Dedifferentiated amniotic fluid mesenchymal stem cell (primary cell): Measurements from ENCODE around the gene SLC46A3.
"Not testable (repeated sequence)": the region's sequence is repeated elsewhere in the genome, so short reads cannot be mapped to it uniquely, and the experiment has no call there.

Experiments used
- DNase-seq: peaks from one replicate; pipeline ENCODE4 v3.0.0-alpha.2; 2016; ENCODE audit errors: extremely low spot score

SLC46A3 gene, protein sequence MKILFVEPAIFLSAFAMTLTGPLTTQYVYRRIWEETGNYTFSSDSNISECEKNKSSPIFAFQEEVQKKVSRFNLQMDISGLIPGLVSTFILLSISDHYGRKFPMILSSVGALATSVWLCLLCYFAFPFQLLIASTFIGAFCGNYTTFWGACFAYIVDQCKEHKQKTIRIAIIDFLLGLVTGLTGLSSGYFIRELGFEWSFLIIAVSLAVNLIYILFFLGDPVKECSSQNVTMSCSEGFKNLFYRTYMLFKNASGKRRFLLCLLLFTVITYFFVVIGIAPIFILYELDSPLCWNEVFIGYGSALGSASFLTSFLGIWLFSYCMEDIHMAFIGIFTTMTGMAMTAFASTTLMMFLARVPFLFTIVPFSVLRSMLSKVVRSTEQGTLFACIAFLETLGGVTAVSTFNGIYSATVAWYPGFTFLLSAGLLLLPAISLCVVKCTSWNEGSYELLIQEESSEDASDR

DNA sequence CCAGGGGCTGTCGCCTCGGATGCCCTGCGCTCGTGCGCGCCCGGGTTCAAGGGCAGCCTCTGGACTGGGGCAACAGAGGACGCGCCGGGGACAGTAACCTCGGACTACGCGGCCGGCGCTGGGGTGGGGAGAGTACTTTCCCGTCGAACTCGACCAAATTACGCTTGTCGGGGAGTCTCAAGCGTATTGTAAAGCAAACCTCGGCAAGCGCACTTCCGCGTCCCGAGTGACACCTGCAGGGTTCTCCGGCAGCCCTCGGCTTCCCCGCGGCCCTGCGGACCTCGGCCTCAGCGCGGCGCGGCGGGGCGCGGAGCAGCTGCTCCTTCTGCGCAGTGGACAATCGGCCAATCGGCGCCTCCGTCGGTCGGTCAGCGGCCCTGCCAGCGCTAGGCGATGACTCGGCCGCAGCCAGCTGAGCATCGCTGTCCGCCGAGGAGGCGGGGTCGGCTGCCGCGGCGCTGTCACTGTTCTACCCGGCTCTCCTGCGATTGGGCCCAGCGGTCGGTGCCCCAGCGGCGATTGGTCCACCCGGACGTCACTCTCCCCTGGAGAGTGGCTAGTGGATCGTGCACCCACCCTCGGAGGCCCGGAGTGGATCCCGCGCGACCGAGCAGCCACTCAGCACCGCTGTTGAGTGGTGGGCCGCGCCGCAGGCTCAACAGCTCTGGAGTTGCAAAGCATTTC is at the start of gene SLC46A3:
TSS of gene SLC46A3 (minus strand) at position 428 of the 684 bp plus-strand sequence. CDS start 972 bp downstream, outside the sequence.
- DNase-seq: peak; percentile 97

DNA sequence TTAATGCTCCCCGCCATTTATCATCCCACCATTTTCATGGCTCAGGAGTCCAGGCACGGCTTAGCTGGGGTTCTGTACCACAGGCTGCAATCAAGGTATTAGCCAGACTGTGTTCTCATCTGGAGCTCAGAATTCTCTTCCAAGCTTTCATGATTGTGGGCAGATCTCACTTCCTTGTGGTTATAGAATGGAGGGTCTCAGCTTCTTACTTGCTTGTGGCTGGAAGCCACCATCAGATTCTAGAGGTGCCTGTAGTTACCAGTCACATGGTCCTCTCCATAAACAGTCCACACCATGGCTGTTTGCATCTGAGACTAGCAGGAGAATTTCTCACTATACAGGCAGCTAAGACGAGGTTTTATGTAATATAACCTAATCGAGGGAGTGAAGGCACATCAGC is 45.1 kb upstream of the SLC46A3 start:
- no peak for DNase-seq

DNA sequence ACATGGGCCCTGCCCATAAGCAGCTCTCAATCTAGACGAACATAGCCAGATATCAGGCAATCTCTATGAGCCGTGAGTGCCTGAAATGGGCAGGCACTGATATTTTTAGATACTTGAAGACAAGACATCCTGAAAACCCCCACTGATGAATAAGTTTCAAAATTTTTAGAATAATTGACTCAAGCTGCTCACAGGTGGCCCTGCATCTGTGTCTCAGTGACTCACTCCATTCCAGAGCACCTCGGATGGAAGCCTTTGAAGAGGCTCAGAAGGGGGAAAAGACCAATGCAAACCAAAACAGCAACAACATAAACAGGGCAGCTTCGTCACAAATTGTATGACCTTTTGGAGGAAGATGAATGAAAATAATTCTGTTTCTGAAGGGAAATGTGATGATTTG is 42.8 kb upstream of the SLC46A3 start:
- no peak for DNase-seq

DNA sequence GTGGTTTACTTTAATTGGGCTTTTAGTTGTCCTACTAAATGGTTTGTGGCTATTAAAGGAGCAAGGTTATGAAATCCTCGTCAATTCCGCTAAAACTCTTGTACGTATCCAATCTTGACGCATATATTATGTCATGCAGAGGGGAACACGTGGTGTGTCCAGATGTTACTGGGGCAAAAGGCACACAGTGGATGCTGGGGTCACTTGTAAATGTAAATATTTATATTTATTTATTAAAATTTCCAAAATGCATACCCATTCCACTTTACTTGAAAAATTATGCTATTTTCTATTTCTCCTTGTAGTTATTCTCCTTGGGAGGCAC is 36.7 kb upstream of the SLC46A3 start:
- no peak for DNase-seq

DNA sequence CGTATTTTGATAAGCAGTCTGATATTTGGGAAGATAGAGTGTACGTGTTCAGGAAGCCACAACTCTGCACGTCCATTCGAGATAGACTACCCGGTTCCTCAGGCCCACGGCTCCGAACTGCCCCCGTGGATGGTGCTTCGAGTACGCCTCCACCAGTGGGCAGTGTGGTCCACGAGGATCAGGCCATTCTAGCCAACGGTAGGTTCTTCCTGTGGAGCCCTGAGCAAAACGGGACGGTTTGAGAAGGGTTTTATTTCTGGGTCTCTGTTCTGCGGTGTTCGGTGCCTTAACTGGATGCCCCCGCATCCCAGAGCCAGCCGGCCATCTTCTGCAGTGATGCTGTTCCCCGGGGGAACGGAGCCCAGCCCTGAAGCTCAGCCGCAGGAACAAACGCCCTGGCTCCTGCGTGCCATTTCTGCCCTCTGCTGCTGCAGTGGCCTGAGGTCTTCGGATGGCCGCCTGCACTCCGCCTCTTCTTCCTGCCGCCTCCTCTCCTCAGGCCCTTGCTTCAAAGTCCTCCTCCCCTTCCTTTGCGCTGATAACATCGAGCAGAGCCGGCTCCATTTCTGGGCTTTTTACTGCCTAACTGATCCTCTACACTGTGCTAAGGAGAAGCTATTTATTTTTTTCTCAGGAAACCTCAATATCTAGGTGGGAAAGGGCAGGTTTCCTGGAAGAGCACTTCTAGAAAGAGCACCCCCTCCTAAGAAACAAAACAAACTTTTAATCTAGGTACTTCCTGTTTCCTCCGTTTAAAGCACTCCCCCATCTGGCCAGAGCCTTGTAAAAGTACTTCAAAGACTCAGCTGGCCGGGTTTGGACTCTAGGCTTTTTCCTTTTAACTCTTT is 36.2 kb upstream of the SLC46A3 start:
- DNase-seq: no peak

DNA sequence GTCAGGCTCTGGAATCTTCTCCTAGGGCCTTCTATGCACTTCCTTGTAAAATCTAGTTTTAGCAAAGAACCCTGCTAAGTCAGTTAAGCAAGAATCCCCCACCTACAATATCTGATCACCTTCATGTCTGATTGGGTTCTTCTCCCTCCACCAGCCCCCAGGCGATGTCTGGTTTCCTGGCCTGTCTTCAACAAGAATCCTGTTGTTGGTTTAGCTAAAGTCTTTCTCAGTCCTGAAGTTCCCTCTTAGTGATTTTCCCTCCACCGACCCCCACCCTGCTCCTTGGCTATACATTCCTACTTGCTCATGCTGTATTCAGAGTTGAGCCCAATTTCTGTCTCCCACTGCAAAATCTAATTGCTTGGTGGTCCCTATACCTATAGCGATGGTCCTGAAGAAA is 35.2 kb upstream of the SLC46A3 start:
- DNase-seq: peak; percentile 15

DNA sequence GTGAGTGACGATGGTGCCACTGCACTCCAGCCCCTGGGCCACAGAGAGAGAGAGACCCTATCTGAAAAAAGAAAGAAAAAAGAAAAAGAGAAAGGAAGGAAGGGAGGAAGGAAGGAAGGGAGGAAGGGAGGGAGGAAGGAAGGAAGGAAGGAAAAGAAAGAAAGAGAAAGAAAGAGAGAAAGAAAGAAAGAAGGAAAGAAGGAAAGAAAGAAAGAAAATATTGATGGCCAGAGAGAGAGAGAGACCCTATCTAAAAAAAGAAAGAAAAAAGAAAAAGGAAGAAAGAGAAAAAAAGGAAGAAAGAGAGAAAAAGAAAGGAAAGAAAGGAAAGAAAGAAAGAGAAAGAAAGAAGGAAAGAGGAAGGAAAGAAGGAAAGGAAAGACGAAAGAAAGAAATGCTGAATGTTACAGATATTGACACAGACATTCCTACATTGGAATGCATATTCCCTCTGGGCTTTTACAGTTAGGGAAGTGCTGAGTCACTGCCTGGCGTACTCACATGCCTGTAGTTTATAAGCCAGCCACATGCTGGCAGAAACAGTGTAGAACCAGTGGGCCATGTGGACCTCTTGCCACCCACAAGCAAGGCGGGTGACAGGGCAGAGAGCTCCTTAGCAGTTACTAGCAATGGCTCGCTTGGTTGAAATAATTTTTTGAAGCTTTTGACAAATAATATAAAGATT is 34.6 kb upstream of the SLC46A3 start:
- DNase-seq: peak; percentile 95

DNA sequence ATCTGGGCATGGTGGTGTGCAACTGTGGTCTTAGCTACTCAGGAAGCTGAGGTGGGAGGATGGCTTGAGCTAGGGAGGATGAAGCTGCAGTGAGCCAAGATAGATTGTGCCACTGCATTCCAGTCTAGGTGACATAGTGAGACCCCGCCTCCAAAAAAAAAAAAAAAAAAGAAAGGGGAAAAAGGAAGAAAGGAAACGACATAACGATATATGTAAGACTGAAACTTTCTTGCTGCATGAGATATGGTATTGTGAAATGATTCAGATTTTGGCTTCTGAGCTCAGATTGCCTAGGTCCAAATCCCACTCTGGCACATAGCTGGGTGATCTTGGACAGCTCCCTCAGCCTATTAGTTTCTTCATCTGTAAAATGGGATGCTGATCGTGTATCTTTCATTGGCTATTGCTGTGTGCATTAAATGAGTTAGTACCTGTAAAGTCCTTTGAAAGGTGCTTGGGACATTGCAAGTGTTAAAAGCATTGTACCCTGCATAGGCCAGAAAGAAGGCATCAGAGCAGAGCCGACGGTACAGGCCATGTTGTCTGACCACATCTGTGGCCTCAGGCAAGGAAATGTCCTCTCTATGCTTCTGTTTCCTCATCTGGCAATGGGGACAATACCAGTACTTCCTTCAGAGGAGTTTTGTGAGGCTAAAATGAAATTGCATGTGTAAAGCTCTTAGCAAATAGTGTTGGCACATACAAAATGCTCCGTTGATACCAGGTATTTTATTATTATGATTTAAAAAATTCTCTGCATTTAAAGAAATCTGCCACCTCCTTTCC is 32.6 kb upstream of the SLC46A3 start:
- no peak for DNase-seq

DNA sequence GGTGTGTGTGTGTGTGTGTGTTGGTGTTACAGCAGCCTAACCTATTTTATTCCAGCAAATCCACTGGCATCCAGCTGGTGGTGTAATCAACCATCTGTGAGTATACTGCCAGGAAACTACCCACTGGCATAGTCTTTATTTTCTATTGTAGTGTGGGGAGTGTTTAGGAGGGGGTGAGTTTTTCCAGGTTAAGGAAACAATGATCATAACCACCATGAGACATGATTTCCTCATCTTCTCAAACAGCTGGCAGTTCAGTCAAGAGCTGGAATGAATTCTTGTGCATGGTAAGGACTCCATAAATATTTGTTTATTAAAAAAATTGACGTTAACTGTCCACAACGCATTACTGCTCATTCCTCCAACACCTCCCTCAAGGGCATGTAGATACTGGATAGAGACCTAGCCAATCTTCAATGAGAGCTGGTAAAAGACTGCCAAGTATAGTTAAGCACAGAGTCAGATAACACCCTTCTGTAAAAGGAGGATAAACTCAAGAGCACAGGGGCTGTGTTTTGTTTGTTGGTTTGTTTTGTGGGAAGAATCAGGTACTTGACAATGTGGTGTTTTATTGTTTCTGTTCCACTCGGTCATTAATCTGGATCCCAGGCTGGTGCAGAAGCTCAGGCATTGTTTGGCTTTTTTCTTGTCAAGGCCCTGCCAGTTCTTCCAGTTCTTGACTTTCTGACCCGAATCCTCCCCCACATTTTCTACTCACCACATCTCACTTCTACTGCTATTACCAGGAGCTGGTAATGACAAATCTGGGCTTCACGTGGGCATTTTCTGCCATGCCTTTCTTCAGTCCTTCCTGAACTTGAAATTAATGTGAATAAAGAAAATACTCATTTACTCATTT is 31.6 kb upstream of the SLC46A3 start:
- no peak for DNase-seq

DNA sequence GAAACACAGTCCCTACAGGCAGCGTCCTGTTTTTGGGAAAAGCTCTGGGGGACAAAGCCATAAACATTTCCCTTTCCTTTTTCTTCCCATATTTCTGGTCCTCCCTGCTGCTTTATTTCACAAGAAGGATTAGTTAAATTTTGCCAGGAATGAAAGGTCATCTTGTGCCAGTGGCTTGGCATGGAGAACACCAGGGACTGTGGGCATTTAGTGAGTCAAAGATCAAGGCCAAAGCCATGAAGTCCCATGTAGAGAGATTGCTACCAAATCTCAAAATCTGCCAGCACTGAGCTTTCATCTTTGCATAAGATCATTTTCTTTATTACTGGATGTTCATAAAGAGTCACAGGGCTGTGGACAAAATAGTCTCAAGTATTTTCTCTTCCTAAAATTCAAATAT is 29.1 kb upstream of the SLC46A3 start:
- DNase-seq: no peak

DNA sequence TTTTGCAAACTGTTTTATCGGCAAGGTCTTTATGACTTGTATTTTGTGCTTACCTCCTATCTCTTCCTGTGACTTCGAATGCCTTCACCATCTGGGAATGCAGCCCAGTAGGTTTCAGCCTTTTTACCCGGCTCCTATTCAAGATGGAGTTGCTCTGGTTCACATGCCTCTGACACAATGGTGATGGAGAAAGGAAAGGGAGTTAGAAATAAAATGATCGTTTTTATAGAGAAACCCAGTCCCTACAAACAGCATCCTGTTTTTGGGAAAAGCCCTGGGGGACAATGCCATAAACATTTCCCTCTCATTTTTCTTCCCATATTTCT is 27.5 kb upstream of the SLC46A3 start:
- no peak for DNase-seq

DNA sequence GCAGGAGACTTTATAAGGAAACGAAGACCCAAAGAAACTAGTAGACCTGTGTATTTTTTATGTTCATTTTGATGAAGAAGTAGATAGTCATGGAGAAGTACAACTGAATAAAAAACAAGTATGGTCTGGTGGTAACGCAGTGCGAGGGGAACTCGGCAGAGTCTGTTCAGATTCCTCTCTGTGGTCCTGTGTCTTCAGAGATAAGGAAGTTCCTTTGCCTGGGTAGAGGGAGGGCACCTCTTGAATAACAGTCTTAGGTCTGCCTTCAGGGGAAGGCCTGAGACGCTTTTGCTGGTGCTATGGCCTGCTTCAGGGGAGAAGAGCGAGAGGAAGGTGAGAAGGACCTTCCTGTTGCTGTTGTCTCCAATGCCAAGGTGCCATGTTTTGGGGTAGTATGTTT is 25.9 kb upstream of the SLC46A3 start:
- DNase-seq: no peak

DNA sequence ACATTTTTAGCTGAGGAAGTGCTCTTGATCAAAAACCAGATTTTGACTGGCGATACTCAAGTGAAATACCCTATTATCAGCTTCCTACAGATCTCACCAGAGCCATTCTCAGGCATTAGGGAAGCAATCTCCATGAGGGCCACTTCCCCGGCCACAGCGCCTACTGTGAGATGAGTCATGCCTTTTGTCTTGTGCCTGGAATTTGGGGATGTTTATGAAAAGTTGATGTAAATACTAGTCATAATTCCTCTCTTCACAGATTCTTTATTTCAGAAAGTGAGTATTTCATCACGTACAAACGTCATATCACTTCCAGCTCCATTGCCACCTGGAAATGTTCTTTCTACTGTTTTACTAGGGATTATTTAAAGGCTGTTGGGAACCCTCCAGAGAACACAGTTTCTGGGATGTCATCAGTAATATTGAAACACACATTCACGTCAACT is 25.3 kb upstream of the SLC46A3 start:
- DNase-seq: peak; percentile 30

DNA sequence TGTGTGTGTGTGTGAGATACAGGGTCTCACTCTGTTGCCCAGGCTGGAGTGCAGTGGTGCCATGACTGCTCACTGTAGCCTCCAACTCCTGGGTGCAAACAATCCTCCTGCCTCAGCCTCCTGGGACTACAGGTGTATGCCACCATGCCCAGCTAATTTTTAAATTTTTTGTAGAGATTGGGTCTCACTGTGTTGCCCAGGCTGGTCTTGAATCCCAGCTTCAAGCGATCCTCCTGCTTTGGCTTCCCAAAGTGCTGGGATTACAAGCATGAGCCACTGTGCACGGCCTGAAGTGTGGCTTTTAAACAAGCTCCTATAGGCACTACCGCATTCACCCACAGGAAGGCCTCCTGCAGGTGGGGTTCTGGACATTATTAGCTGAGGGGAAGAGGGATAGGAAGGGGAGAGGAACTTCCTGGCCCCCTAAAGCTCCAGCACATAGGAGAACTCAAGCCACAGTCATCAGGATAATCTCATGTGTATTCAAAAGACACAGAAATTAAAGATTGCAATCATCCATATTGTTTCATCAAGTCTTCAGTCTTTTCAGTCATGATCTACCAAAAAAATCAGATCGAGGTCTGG is 24.8 kb upstream of the SLC46A3 start:
- DNase-seq: no peak

DNA sequence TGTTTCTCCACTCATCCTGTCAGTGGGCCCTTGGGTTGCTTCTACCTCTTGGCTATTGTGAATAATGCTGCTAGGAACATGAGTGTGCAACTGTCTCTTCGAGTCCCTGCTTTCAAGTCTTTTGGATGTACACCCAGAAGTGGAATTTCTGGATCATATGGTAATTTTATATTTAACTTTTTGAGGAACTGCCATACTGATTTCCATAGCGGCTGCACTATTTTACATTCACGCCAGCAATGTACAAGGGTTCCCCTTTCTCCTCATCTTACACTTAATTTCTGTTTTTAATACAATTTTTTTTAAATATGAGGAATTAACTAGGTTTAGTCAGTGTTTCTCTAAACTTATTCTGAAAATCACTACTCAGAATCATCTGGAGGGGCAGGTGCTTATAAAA is 24.2 kb upstream of the SLC46A3 start:
- DNase-seq: no peak

DNA sequence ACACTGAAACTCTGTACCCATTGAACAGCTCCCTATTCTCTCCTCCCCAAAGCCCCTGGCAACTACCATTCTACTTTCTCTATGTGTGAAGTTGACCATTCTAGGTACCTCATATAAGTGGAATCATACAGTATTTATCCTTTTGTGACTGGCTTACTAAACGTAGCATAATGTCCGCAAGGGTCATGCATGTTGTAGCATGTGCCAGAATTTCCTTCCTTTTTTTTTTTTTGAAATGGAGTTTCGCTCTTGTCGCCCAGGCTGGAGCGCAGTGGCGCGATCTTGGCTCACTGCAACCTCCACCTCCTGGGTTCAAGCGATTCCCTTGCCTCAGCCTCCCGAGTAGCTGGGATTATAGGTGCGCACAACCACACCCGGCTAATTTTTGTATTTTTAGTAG is 23.7 kb upstream of the SLC46A3 start:
- DNase-seq: not testable (repeated sequence)

DNA sequence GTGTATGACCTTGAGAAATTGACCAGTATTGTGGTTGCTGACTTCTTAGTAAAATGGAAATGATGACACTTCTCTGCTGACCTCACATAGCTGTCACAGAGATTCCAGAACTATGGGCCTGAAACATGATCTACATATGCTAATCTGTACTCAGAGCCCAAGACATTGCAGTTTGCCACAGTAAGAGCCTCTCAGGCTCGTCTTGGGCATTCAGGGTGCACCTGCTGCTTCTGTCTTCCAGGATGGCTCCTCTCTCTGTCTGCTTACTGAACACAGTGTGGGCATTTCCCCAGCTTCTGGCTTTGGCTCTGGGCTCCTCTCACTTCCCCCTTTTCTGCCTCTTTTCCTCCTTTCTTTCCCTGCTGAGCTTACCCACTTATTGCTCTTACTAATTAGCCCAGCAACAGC is 22.3 kb upstream of the SLC46A3 start:
- DNase-seq: no peak

DNA sequence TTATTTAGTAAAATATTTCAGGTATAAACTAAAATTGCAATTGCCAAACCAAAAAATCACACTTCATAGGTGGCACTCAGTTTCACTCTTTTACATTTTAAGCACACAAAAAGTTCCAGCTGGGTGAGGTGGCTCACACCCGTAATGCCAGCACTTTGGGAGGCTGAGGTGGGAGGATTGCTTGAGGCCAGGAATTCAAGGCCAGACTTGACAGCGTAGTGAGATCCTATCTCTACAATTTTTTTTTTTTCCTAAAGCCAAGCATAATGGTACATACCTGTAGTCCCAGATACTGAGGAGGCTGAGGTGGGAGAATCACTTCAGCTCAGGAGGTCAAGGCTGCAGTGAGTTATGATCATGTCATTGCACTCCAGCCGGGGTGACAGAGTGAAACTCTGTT is 20.6 kb upstream of the SLC46A3 start:
- DNase-seq: no peak

DNA sequence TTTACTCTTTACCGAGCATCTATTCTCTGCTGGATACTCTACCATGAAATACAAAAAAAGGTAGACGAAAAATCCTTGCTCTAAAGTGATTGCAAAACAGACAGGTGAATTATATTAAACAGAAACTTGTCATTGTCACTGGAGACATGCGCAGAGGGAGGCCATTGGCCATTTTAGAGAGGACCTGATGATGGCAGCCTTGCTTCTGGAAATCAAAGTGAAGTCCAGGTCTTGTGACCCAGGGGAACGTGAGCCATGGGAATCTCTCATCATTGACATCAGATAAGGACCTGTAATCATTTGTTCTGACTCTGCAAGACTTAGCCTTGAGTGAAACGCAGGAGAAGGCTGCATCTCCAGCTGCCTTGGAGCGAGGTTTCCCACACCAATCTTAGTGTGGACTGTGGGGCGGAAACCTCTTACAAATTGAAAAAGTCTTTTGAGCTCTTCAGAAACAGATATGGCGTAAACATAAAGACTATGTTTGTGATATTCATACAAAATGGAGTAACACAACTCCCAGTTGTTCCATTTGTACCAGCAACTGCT is 16.8 kb upstream of the SLC46A3 start:
- no peak for DNase-seq

DNA sequence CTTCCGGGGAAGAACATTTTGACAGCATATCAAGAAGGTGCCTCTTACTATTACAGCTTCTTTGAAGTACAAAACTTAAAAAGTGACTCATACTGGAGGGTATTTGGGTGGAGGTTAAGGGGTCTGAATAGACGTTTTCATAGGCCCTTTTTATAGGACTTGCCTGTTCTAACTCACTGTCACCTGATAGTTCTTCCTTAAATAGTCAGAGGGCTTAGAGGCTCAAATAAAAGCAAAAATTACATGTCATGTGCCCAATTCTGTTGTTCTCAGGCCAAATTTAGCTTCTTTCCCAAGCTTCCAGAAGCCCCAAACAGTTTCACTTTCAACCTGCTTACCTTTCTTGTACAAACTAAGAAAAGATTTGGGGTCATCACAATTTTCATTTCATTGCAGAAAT is 16.1 kb upstream of the SLC46A3 start:
- no peak for DNase-seq
